OCI-LY7 (cell line): ENCODE data around the gene TAF1B. TPM values are rescaled to one million over a fixed set of nuclear protein-coding genes. Genes with fewer than 3 reads are reported as not detected.
A peak's percentile ranks its signal among the peaks of the same experiment; 100 is the strongest.

Experiments
- BruUV-seq: library from RNA; stranded (reverse); fragments of 400-500 nt; replicated peaks from 2 replicates; lab custom pipeline; 2021; lab: Mats Ljungman, UMichigan
- CTCF ChIA-PET: fragments of 300-600 bp; sonication (Branson Sonifier 250); formaldehyde crosslinking; loops from one replicate; lab custom pipeline; 2022; ENCODE audit warnings: antibody characterized with exemption; ENCODE audit not compliant: unreplicated experiment; lab: Charles Lee
- POLR2A ChIA-PET: fragments of 300-600 bp; sonication (Branson Sonifier 250); formaldehyde crosslinking; loops from one replicate; lab custom pipeline; 2022; ENCODE audit warnings: antibody characterized with exemption; lab: Charles Lee
- DNase-seq: peaks from one replicate; pipeline ENCODE4 v3.0.0-alpha.2; 2015; ENCODE audit warnings: low spot score
- H2AFZ ChIP-seq: fragments of 200-600 bp; sonication (generic), shearing (Covaris generic); 2 replicates; pipeline ENCODE4 v1.6.1; 2014; ENCODE audit warnings: mild to moderate bottlenecking, antibody characterized with exemption, low read length, moderate library complexity
- H3K27ac ChIP-seq: fragments of 200-600 bp; sonication (generic); 2 replicates; pipeline ENCODE4 v1.5.1; 2014; ENCODE audit warnings: mixed run types, low read depth, mild to moderate bottlenecking, moderate library complexity, low read length, inconsistent platforms; ENCODE audit not compliant: poor library complexity, severe bottlenecking
- H3K36me3 ChIP-seq: fragments of 200-600 bp; sonication (generic); 2 replicates; pipeline ENCODE4 v1.6.1; 2014; ENCODE audit warnings: mild to moderate bottlenecking, antibody characterized with exemption, low read length, moderate library complexity, mixed read lengths; ENCODE audit not compliant: insufficient read depth
- H3K4me1 ChIP-seq: fragments of 200-600 bp; sonication (generic); 2 replicates; pipeline ENCODE4 v1.5.1; 2014; ENCODE audit warnings: mild to moderate bottlenecking, low read length; ENCODE audit not compliant: insufficient read depth, poor library complexity, severe bottlenecking
- H3K4me2 ChIP-seq: fragments of 200-600 bp; sonication (generic); 2 replicates; pipeline ENCODE4 v1.6.1; 2014; ENCODE audit warnings: mild to moderate bottlenecking, low read length
- H3K4me3 ChIP-seq: fragments of 200-600 bp; sonication (generic); 2 replicates; pipeline ENCODE4 v1.5.1; 2014; ENCODE audit warnings: mild to moderate bottlenecking, low read depth, low read length; ENCODE audit not compliant: poor library complexity, severe bottlenecking
- H3K79me2 ChIP-seq: fragments of 200-600 bp; sonication (generic); 2 replicates; pipeline ENCODE4 v1.6.1; 2016; ENCODE audit warnings: low read depth, mild to moderate bottlenecking, low read length, moderate library complexity, mixed read lengths; ENCODE audit not compliant: insufficient read depth
- H3K9me2 ChIP-seq: fragments of 200-600 bp; sonication (generic); 2 replicates; pipeline ENCODE4 v1.6.1; 2016; ENCODE audit warnings: mild to moderate bottlenecking, low read length, mixed read lengths; ENCODE audit not compliant: insufficient read depth
- H3K9me3 ChIP-seq: fragments of 200-600 bp; sonication (generic); 2 replicates; pipeline ENCODE4 v1.6.1; 2014; ENCODE audit warnings: mild to moderate bottlenecking, mixed run types, low read length, mixed read lengths
- H4K20me1 ChIP-seq: fragments of 200-600 bp; sonication (generic); 2 replicates; pipeline ENCODE4 v1.6.1; 2014; ENCODE audit warnings: mild to moderate bottlenecking, antibody characterized with exemption, low read length, moderate library complexity, mixed read lengths; ENCODE audit not compliant: insufficient read depth
- EZH2phosphoT487 ChIP-seq: fragments of 200-600 bp; sonication (generic); IDR thresholded peaks from 2 replicates; pipeline ENCODE4 v1.6.1; 2018; ENCODE audit warnings: low read depth, borderline replicate concordance, mild to moderate bottlenecking, mixed run types, antibody characterized with exemption, low read length, moderate library complexity, mixed read lengths
- intact Hi-C: fragments of 100-400 bp; cut with micrococcal nuclease; formaldehyde crosslinking; loops from one replicate; pipeline ENCODE4 v1.10.0; 2022; ENCODE audit not compliant: unreplicated experiment
- total RNA-seq, 2 experiments: library from RNA; depleted of rRNA in 1 of 2; stranded (reverse); fragments of >200 nt in 1 of 2; shearing (Covaris generic) in 1 of 2; gene quantifications; 2 replicates each; pipeline ENCODE4 v1.2.3, GENCODE V29; 2014 to 2022
- TF ChIP-seq, protein P1 (sequence below): fragments of 200-600 bp; sonication (generic); conservative IDR thresholded peaks from 2 replicates; pipeline ENCODE4 v1.5.1; 2014; ENCODE audit warnings: mild to moderate bottlenecking, antibody characterized with exemption, low read length, moderate library complexity, mixed read lengths

Gene TAF1B
- total RNA-seq, 2 experiments from 2014 or later = 25.1 to 35.3 TPM

DNA sequence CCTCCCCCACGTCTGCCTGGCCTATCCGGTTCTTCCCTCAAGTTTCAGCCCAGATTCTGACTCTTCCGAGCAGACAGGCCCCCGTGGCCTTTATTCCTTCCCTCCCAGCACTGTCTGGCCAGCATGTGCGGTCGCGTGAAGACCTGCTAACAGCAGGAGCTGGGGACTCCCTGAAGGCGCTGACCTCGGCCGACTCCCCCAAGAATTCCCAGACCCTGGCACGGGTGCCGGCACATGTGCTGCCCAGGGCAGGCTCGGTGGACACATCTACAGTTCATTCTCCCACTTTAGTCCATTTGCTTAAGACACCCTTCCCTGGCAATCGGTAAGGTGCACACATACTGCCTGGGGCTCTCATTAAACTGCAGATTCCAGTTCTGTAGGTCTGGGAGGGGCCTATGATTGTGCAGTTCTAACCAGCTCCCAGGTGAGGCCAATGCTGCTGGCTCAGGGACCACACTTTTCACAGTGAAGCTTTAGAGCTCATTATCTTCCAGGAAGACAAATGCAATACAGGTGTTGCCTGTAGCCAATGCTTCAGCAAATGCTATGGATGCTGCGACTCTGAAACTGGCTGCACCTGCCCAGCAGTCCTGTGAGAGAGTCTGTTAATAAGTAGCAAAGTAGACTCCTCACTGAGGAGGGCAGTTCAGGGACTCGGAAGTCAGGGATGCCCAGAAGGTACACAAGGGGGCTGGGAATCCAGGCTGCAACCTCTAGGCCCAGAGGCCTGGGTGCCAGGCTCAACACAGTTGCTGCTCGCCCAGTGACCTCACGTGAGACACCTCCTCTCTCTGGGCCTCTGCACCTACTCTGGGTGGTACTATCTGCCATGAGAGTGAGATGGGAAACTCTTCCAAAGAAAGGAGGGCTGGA, 45.4 kb upstream of the TAF1B start:
- Histone ChIP-seq H3K36me3 (no peaks in the 10 kb centered on the region), H3K79me2 (no peaks in the 10 kb centered on the region), H3K9me3 (no peaks in the 10 kb centered on the region), H4K20me1 (no peaks in the 10 kb centered on the region), H3K9me2 (no peaks in the 10 kb centered on the region), H2AFZ (no peak overlapping the region), H3K27ac (no peak overlapping the region), H3K4me3 (no peak overlapping the region), H3K4me2 (no peak overlapping the region), H3K4me1 (peaks cover 11% of the 10 kb centered on the region)
- POLR2A ChIA-PET = no interaction called here
- CTCF ChIA-PET = no interaction called here
- TF ChIP-seq EZH2phosphoT487 = no peak
- TF ChIP-seq, protein P1, sequence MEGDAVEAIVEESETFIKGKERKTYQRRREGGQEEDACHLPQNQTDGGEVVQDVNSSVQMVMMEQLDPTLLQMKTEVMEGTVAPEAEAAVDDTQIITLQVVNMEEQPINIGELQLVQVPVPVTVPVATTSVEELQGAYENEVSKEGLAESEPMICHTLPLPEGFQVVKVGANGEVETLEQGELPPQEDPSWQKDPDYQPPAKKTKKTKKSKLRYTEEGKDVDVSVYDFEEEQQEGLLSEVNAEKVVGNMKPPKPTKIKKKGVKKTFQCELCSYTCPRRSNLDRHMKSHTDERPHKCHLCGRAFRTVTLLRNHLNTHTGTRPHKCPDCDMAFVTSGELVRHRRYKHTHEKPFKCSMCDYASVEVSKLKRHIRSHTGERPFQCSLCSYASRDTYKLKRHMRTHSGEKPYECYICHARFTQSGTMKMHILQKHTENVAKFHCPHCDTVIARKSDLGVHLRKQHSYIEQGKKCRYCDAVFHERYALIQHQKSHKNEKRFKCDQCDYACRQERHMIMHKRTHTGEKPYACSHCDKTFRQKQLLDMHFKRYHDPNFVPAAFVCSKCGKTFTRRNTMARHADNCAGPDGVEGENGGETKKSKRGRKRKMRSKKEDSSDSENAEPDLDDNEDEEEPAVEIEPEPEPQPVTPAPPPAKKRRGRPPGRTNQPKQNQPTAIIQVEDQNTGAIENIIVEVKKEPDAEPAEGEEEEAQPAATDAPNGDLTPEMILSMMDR = no peak
- no TSS peak for BruUV-seq
- intact Hi-C loops = no loop called here
- DNase-seq = no peak

DNA sequence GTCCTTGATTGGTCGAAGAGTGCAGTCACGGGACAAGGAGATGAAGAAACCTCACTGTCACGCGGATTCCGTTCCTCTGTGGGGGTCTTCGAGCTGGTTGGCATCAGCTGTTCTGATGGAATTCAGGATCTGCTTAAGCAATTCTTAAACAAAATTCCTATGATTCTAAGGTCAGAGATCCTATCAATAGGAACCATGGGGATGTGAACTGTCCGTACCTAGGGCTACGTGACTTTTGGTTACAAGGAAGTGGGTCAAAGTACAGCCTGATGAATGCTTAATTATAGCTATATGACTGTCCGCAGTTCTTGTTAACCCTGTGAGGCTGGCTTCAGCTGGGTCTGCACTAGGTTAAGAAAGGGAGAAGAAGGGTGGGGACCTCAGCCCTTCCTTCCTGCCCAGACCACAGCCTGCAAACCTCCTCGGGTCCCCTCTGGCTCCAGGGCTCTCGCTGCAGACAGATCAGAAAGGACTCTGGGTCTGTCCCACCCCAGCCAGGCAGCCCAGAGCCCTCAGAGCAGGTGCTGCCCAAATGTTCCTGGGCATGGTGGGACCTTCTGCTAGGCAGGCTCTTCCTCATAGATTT, 44.2 kb upstream of the TAF1B start:
- BruUV-seq = no TSS peak
- TF ChIP-seq EZH2phosphoT487 = no peak
- intact Hi-C loops = loop anchor here (1.0 kb wide), 1 partner anchor 249 kb away; no protein-coding TSS in a partner anchor

More for the DNA sequence above, 44.2 kb upstream of the TAF1B start:
- ChIA-PET CTCF (interaction anchor here (0.6 to 1.0 kb wide), 6 partner anchors 9 to 145 kb away, joined by 3 read pairs; no protein-coding TSS in a partner anchor), POLR2A (interaction anchor here (0.6 kb wide), 1 partner anchor 952 kb away, joined by 3 read pairs; no protein-coding TSS in a partner anchor)
- Histone ChIP-seq H3K9me3 (no peaks in the 10 kb centered on the region), H3K4me1 (peaks cover 7% of the 10 kb centered on the region), H3K9me2 (no peaks in the 10 kb centered on the region), H3K79me2 (no peaks in the 10 kb centered on the region), H3K4me3 (no peak overlapping the region), H3K36me3 (no peaks in the 10 kb centered on the region), H2AFZ (peak overlapping the region; percentile 76), H3K4me2 (no peak overlapping the region), H4K20me1 (no peaks in the 10 kb centered on the region), H3K27ac (no peak overlapping the region)
- DNase-seq = no peak
